PC-3 (cell line): ENCODE data around the gene C2orf80. TPM values are rescaled to one million over a fixed set of nuclear protein-coding genes. Genes with fewer than 3 reads are reported as not detected.
A peak's percentile ranks its signal among the peaks of the same experiment; 100 is the strongest.

Experiments
- ATAC-seq: fragments of 200-7000 bp; cut with Tn5 transposase; 2 replicates; pipeline ENCODE4 v1.9.1; 2020; ENCODE audit warnings: mild to moderate bottlenecking, moderate library complexity
- BruUV-seq: library from RNA; stranded (reverse); fragments of 400-500 nt; replicated peaks from 2 replicates; lab custom pipeline; 2021; lab: Mats Ljungman, UMichigan
- CTCF ChIA-PET: fragments of 300-600 bp; sonication (Branson Sonifier 250); formaldehyde crosslinking; loops from one replicate; lab custom pipeline; 2022; ENCODE audit warnings: antibody characterized with exemption; lab: Charles Lee
- POLR2A ChIA-PET: fragments of 300-600 bp; sonication (Branson Sonifier 250); formaldehyde crosslinking; loops from one replicate; lab custom pipeline; 2022; ENCODE audit warnings: antibody characterized with exemption; ENCODE audit not compliant: unreplicated experiment; lab: Charles Lee
- DNase-seq: peaks from one replicate; pipeline ENCODE4 v3.0.0-alpha.2; 2015
- H2AFZ ChIP-seq: fragments of 300-600 bp; sonication (generic); 2 replicates; pipeline ENCODE4 v1.6.0; 2016; ENCODE audit warnings: antibody characterized with exemption, low read length
- H3F3A ChIP-seq: fragments of 300-600 bp; sonication (generic); one replicate; pipeline ENCODE4 v1.6.0; 2017; ENCODE audit warnings: antibody characterized with exemption, low read length, control low read depth, mild to moderate bottlenecking; ENCODE audit not compliant: unreplicated experiment
- H3K27ac ChIP-seq: fragments of 300-600 bp; sonication (generic); 2 replicates; pipeline ENCODE4 v1.5.1; 2016; ENCODE audit warnings: mild to moderate bottlenecking, low read length
- H3K27me3 ChIP-seq: fragments of 300-600 bp; sonication (generic); 2 replicates; pipeline ENCODE4 v1.6.1; 2016; ENCODE audit warnings: low read length, mixed read lengths
- H3K36me3 ChIP-seq: fragments of 300-600 bp; sonication (generic); 2 replicates; pipeline ENCODE4 v1.6.1; 2016; ENCODE audit warnings: low read depth, mixed run types, low read length, mixed read lengths
- H3K4me1 ChIP-seq: fragments of 300-600 bp; sonication (generic); 2 replicates; pipeline ENCODE4 v1.5.1; 2016; ENCODE audit warnings: low read length; ENCODE audit not compliant: insufficient read depth
- H3K4me2 ChIP-seq: fragments of 300-600 bp; sonication (generic); 2 replicates; pipeline ENCODE4 v1.6.0; 2016; ENCODE audit warnings: low read length
- H3K4me3 ChIP-seq: fragments of 300-600 bp; sonication (generic); 2 replicates; pipeline ENCODE4 v1.5.1; 2016; ENCODE audit warnings: mild to moderate bottlenecking, low read length, mixed read lengths
- H3K79me2 ChIP-seq: fragments of 300-600 bp; sonication (generic); 2 replicates; pipeline ENCODE4 v1.6.1; 2017; ENCODE audit warnings: low read length, mixed read lengths
- H3K9ac ChIP-seq: fragments of 300-600 bp; sonication (generic); 2 replicates; pipeline ENCODE4 v1.6.0; 2016; ENCODE audit warnings: mild to moderate bottlenecking, low read length
- H3K9me2 ChIP-seq: fragments of 300-600 bp; sonication (generic); replicated peaks from 2 replicates; pipeline ENCODE4 v1.6.1; 2016; ENCODE audit warnings: mixed run types, low read length, mixed read lengths
- H3K9me3 ChIP-seq: fragments of 300-600 bp; sonication (generic); 2 replicates; pipeline ENCODE4 v1.6.1; 2016; ENCODE audit warnings: low read length, mixed read lengths
- H4K20me1 ChIP-seq: fragments of 300-600 bp; sonication (generic); 2 replicates; pipeline ENCODE4 v1.6.1; 2016; ENCODE audit warnings: low read length, mixed read lengths
- CTCF ChIP-seq: fragments of 300-600 bp; sonication (generic); conservative IDR thresholded peaks from 2 replicates; pipeline ENCODE4 v1.5.1; 2017; ENCODE audit warnings: antibody characterized with exemption, low read depth, mild to moderate bottlenecking, low read length
- EZH2 ChIP-seq: fragments of 300-600 bp; sonication (generic); IDR thresholded peaks from one replicate; pipeline ENCODE4 v1.6.1; 2017; ENCODE audit warnings: antibody characterized with exemption, mild to moderate bottlenecking, low read length; ENCODE audit not compliant: unreplicated experiment
- EZH2phosphoT487 ChIP-seq: fragments of 300-600 bp; sonication (generic); IDR thresholded peaks from 2 replicates; pipeline ENCODE4 v1.6.1; 2018; ENCODE audit warnings: mild to moderate bottlenecking, antibody characterized with exemption, low read length, borderline replicate concordance
- intact Hi-C: fragments of 100-400 bp; cut with micrococcal nuclease; formaldehyde crosslinking; loops from 2 replicates; pipeline ENCODE4 v1.9.0; 2023
- total RNA-seq: library from RNA; depleted of rRNA; stranded (reverse); fragments of >200 nt; gene quantifications from 2 replicates; pipeline ENCODE4 v1.2.3, GENCODE V29; 2014

C2orf80 gene
- total RNA-seq, 1 experiment from 2014 or later, result not detected

- Histone ChIP-seq H3K9ac (no peak overlapping the region), H3K4me2 (no peak overlapping the region), H3K4me1 (no peaks in the 10 kb centered on the region), H3K9me2 (no peaks in the 10 kb centered on the region), H3K79me2 (no peaks in the 10 kb centered on the region), H4K20me1 (no peaks in the 10 kb centered on the region), H3K27ac (no peak overlapping the region), H3K36me3 (no peaks in the 10 kb centered on the region), H3F3A (no peaks in the 10 kb centered on the region), H3K27me3 (no peaks in the 10 kb centered on the region), H3K4me3 (no peak overlapping the region), H2AFZ (no peak overlapping the region), H3K9me3 (no peaks in the 10 kb centered on the region)
- ChIA-PET CTCF (no interaction called here), POLR2A (no interaction called here)
- DNase-seq (no peak), ATAC-seq (no peak)
- BruUV-seq, result no TSS peak
- intact Hi-C loops, result no loop called here
- TF ChIP-seq EZH2phosphoT487 (no peak), CTCF (no peak), EZH2 (no peak)
Observed at GRCh38 chr2:208150094-208150493, 39.7 kb downstream of the C2orf80 start.

- no peak overlapping the region for H2AFZ ChIP-seq
- no peak overlapping the region for H3K4me2 ChIP-seq
- TF ChIP-seq EZH2, result no peak
- TF ChIP-seq CTCF, result peak; percentile 63
- no peak for TF ChIP-seq EZH2phosphoT487
- H4K20me1 ChIP-seq, result no peaks in the 10 kb centered on the region
- ChIA-PET CTCF (interaction anchor here (0.8 kb wide), 1 partner anchor 105 kb away, joined by 3 read pairs; no protein-coding TSS in a partner anchor), POLR2A (no interaction called here)
- no peak overlapping the region for H3K27ac ChIP-seq
- no peaks in the 10 kb centered on the region for H3K9me3 ChIP-seq
- H3K27me3 ChIP-seq, result no peaks in the 10 kb centered on the region
- no peaks in the 10 kb centered on the region for H3K36me3 ChIP-seq
- no peaks in the 10 kb centered on the region for H3K9me2 ChIP-seq
- H3K4me3 ChIP-seq, result no peak overlapping the region
- intact Hi-C loops, result loop anchor here (2.0 kb wide), 1 partner anchor 46 kb away; no protein-coding TSS in a partner anchor
- H3K79me2 ChIP-seq, result no peaks in the 10 kb centered on the region
- BruUV-seq, result no TSS peak
- no peaks in the 10 kb centered on the region for H3F3A ChIP-seq
- ATAC-seq (no peak), DNase-seq (peak; percentile 28)
- no peaks in the 10 kb centered on the region for H3K4me1 ChIP-seq
- H3K9ac ChIP-seq, result no peak overlapping the region
Observed at GRCh38 chr2:208148803-208149202, 41.0 kb downstream of the C2orf80 start.

- H3K4me3 ChIP-seq, result no peak overlapping the region
- no peaks in the 10 kb centered on the region for H3K27me3 ChIP-seq
- H2AFZ ChIP-seq, result no peak overlapping the region
- no peak overlapping the region for H3K9ac ChIP-seq
- no TSS peak for BruUV-seq
- no peaks in the 10 kb centered on the region for H4K20me1 ChIP-seq
- no peak for DNase-seq
- ChIA-PET CTCF (interaction anchor here (0.6 to 1.0 kb wide), 2 partner anchors 13 to 23 kb away, joined by 3 to 4 read pairs; no protein-coding TSS in a partner anchor), POLR2A (no interaction called here)
- no peaks in the 10 kb centered on the region for H3K9me3 ChIP-seq
- no peak overlapping the region for H3K4me2 ChIP-seq
- intact Hi-C loops, result loop anchor here (2.0 kb wide), 1 partner anchor 45 kb away; no protein-coding TSS in a partner anchor
- H3K79me2 ChIP-seq, result no peaks in the 10 kb centered on the region
- H3K36me3 ChIP-seq, result no peaks in the 10 kb centered on the region
- TF ChIP-seq CTCF (no peak), EZH2phosphoT487 (no peak), EZH2 (no peak)
- no peaks in the 10 kb centered on the region for H3F3A ChIP-seq
- H3K9me2 ChIP-seq, result no peaks in the 10 kb centered on the region
- H3K4me1 ChIP-seq, result no peaks in the 10 kb centered on the region
- H3K27ac ChIP-seq, result no peak overlapping the region
- no peak for ATAC-seq
Observed at GRCh38 chr2:208147759-208148158, 42.1 kb downstream of the C2orf80 start.
